Measurements from ENCODE around the gene FAM53B.

FAM53B gene

GRCh38 chr10:124624895-124625294 is 119.3 kb downstream of the FAM53B start:
- H3K27ac ChIP-seq (ENCODE audit: insufficient read depth, low read length, poor library complexity, severe bottlenecking): no peak overlapping the region
- no peak for DNase-seq
- H3K9me3 ChIP-seq (ENCODE audit: control insufficient read depth, low read length): no peaks in the 10 kb centered on the region
- H3K4me1 ChIP-seq (ENCODE audit: control insufficient read depth, insufficient read depth, low read length, poor library complexity, severe bottlenecking): peaks cover 33% of the 10 kb centered on the region
- peaks cover 17% of the 10 kb centered on the region for H3K36me3 ChIP-seq (ENCODE audit: control insufficient read depth, insufficient read depth, low read length)
- H3K4me3 ChIP-seq (ENCODE audit: insufficient read depth, low read depth, low read length, poor library complexity, severe bottlenecking): no peak overlapping the region
- H3K27me3 ChIP-seq (replicated peaks; ENCODE audit: control insufficient read depth, insufficient read depth, low read length, poor library complexity, severe bottlenecking): no peaks in the 10 kb centered on the region

- peaks cover 17% of the 10 kb centered on the region for H3K36me3 ChIP-seq (ENCODE audit: control insufficient read depth, insufficient read depth, low read length)
These were observed 119.7 kb downstream of the FAM53B start for GRCh38 chr10:124624466-124624865.

DNA sequence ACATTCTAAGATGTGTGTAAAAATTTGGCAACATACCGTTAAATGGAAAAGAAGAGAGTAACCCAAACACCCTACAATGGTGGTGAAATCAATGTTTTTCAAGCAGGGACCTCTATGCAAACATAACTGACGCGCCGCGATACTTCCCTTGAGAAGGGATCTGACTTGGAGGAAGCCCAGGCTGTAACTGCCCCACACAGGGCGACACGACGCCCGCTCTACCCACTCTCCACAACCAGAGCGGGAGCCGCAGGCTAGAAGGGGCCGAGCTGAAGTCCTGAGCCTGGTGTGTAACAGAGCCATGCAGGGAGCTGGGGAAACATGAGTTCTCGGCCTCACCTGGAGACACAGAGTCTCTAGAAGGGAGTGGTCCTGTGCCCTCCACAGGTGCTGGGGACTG is 120.2 kb downstream of the FAM53B start:
- H3K27me3 ChIP-seq (replicated peaks; ENCODE audit: control insufficient read depth, insufficient read depth, low read length, poor library complexity, severe bottlenecking): no peaks in the 10 kb centered on the region
- peaks cover 40% of the 10 kb centered on the region for H3K4me1 ChIP-seq (ENCODE audit: control insufficient read depth, insufficient read depth, low read length, poor library complexity, severe bottlenecking)
- peaks cover 17% of the 10 kb centered on the region for H3K36me3 ChIP-seq (ENCODE audit: control insufficient read depth, insufficient read depth, low read length)
- H3K9me3 ChIP-seq (ENCODE audit: control insufficient read depth, low read length): no peaks in the 10 kb centered on the region
- no peak for DNase-seq
- H3K4me3 ChIP-seq (ENCODE audit: insufficient read depth, low read depth, low read length, poor library complexity, severe bottlenecking): no peak overlapping the region
- no peak overlapping the region for H3K27ac ChIP-seq (ENCODE audit: insufficient read depth, low read length, poor library complexity, severe bottlenecking)

More at GRCh38 chr10:124624466-124624865, 119.7 kb downstream of the FAM53B start:
- Histone ChIP-seq H3K4me3 (ENCODE audit: insufficient read depth, low read depth, low read length, poor library complexity, severe bottlenecking) (no peak overlapping the region), H3K4me1 (ENCODE audit: control insufficient read depth, insufficient read depth, low read length, poor library complexity, severe bottlenecking) (peaks cover 36% of the 10 kb centered on the region), H3K9me3 (ENCODE audit: control insufficient read depth, low read length) (no peaks in the 10 kb centered on the region), H3K27ac (ENCODE audit: insufficient read depth, low read length, poor library complexity, severe bottlenecking) (no peak overlapping the region), H3K27me3 (replicated peaks; ENCODE audit: control insufficient read depth, insufficient read depth, low read length, poor library complexity, severe bottlenecking) (no peaks in the 10 kb centered on the region)
- DNase-seq: no peak

GRCh38 chr10:124622866-124623536 is 121.2 kb downstream of the FAM53B start:
- Histone ChIP-seq H3K27me3 (replicated peaks; ENCODE audit: control insufficient read depth, insufficient read depth, low read length, poor library complexity, severe bottlenecking) (no peaks in the 10 kb centered on the region), H3K36me3 (ENCODE audit: control insufficient read depth, insufficient read depth, low read length) (peaks cover 17% of the 10 kb centered on the region), H3K4me3 (ENCODE audit: insufficient read depth, low read depth, low read length, poor library complexity, severe bottlenecking) (no peak overlapping the region), H3K9me3 (ENCODE audit: control insufficient read depth, low read length) (no peaks in the 10 kb centered on the region), H3K27ac (ENCODE audit: insufficient read depth, low read length, poor library complexity, severe bottlenecking) (no peak overlapping the region), H3K4me1 (ENCODE audit: control insufficient read depth, insufficient read depth, low read length, poor library complexity, severe bottlenecking) (peaks cover 46% of the 10 kb centered on the region)
- no peak for DNase-seq

GRCh38 chr10:124622158-124622557 is 122.0 kb downstream of the FAM53B start:
- DNase-seq: no peak
- Histone ChIP-seq H3K9me3 (ENCODE audit: control insufficient read depth, low read length) (no peaks in the 10 kb centered on the region), H3K36me3 (ENCODE audit: control insufficient read depth, insufficient read depth, low read length) (peaks cover 25% of the 10 kb centered on the region), H3K4me3 (ENCODE audit: insufficient read depth, low read depth, low read length, poor library complexity, severe bottlenecking) (no peak overlapping the region), H3K27ac (ENCODE audit: insufficient read depth, low read length, poor library complexity, severe bottlenecking) (no peak overlapping the region), H3K4me1 (ENCODE audit: control insufficient read depth, insufficient read depth, low read length, poor library complexity, severe bottlenecking) (peaks cover 40% of the 10 kb centered on the region), H3K27me3 (replicated peaks; ENCODE audit: control insufficient read depth, insufficient read depth, low read length, poor library complexity, severe bottlenecking) (no peaks in the 10 kb centered on the region)

- Histone ChIP-seq H3K4me3 (ENCODE audit: insufficient read depth, low read depth, low read length, poor library complexity, severe bottlenecking) (no peak overlapping the region), H3K36me3 (ENCODE audit: control insufficient read depth, insufficient read depth, low read length) (peaks cover 27% of the 10 kb centered on the region), H3K27me3 (replicated peaks; ENCODE audit: control insufficient read depth, insufficient read depth, low read length, poor library complexity, severe bottlenecking) (no peaks in the 10 kb centered on the region), H3K27ac (ENCODE audit: insufficient read depth, low read length, poor library complexity, severe bottlenecking) (no peak overlapping the region), H3K9me3 (ENCODE audit: control insufficient read depth, low read length) (no peaks in the 10 kb centered on the region), H3K4me1 (ENCODE audit: control insufficient read depth, insufficient read depth, low read length, poor library complexity, severe bottlenecking) (peaks cover 35% of the 10 kb centered on the region)
- DNase-seq: no peak
These were observed 122.5 kb downstream of the FAM53B start for GRCh38 chr10:124621637-124622036.

GRCh38 chr10:124619802-124620490 is 124.2 kb downstream of the FAM53B start:
- peak overlapping the region; percentile 48 for H3K27ac ChIP-seq (ENCODE audit: insufficient read depth, low read length, poor library complexity, severe bottlenecking)
- DNase-seq: no peak
- no peaks in the 10 kb centered on the region for H3K27me3 ChIP-seq (replicated peaks; ENCODE audit: control insufficient read depth, insufficient read depth, low read length, poor library complexity, severe bottlenecking)
- no peaks in the 10 kb centered on the region for H3K9me3 ChIP-seq (ENCODE audit: control insufficient read depth, low read length)
- H3K4me3 ChIP-seq (ENCODE audit: insufficient read depth, low read depth, low read length, poor library complexity, severe bottlenecking): no peak overlapping the region
- peaks cover 27% of the 10 kb centered on the region for H3K36me3 ChIP-seq (ENCODE audit: control insufficient read depth, insufficient read depth, low read length)
- peaks cover 22% of the 10 kb centered on the region for H3K4me1 ChIP-seq (ENCODE audit: control insufficient read depth, insufficient read depth, low read length, poor library complexity, severe bottlenecking)

DNA sequence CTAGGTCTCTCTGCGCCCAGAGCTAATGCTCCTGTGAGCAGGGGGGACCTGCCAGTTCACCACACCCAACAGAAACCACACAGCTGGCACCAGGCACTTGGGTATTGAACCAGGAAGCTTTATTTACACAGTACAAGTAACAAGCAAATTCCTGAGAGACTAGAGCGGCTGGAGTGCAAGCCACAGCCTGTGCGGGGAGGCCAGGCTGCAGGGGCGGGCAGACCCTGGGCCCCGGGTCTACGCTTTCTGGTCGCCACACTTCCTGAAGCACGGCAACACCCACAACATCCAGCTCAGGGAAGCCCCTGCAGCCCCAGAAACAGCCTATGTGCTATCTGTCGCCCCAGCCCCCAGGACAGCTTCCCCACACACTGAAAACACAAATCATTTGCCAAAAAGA is 125.0 kb downstream of the FAM53B start:
- H3K27me3 ChIP-seq (replicated peaks; ENCODE audit: control insufficient read depth, insufficient read depth, low read length, poor library complexity, severe bottlenecking): no peaks in the 10 kb centered on the region

GRCh38 chr10:124618470-124619073 is 125.6 kb downstream of the FAM53B start:
- DNase-seq: no peak
- Histone ChIP-seq H3K4me3 (ENCODE audit: insufficient read depth, low read depth, low read length, poor library complexity, severe bottlenecking) (no peak overlapping the region), H3K27me3 (replicated peaks; ENCODE audit: control insufficient read depth, insufficient read depth, low read length, poor library complexity, severe bottlenecking) (no peaks in the 10 kb centered on the region), H3K4me1 (ENCODE audit: control insufficient read depth, insufficient read depth, low read length, poor library complexity, severe bottlenecking) (peaks cover 28% of the 10 kb centered on the region), H3K36me3 (ENCODE audit: control insufficient read depth, insufficient read depth, low read length) (peaks cover 27% of the 10 kb centered on the region), H3K27ac (ENCODE audit: insufficient read depth, low read length, poor library complexity, severe bottlenecking) (peak overlapping the region; percentile 48), H3K9me3 (ENCODE audit: control insufficient read depth, low read length) (no peaks in the 10 kb centered on the region)

More for the DNA sequence above, 125.0 kb downstream of the FAM53B start:
- Histone ChIP-seq H3K4me3 (ENCODE audit: insufficient read depth, low read depth, low read length, poor library complexity, severe bottlenecking) (no peak overlapping the region), H3K36me3 (ENCODE audit: control insufficient read depth, insufficient read depth, low read length) (peaks cover 27% of the 10 kb centered on the region), H3K4me1 (ENCODE audit: control insufficient read depth, insufficient read depth, low read length, poor library complexity, severe bottlenecking) (peaks cover 22% of the 10 kb centered on the region), H3K27ac (ENCODE audit: insufficient read depth, low read length, poor library complexity, severe bottlenecking) (peak overlapping the region; percentile 48), H3K9me3 (ENCODE audit: control insufficient read depth, low read length) (no peaks in the 10 kb centered on the region)
- no peak for DNase-seq

GRCh38 chr10:124616836-124617130 is 127.4 kb downstream of the FAM53B start:
- Histone ChIP-seq H3K36me3 (ENCODE audit: control insufficient read depth, insufficient read depth, low read length) (peaks cover 13% of the 10 kb centered on the region), H3K27me3 (replicated peaks; ENCODE audit: control insufficient read depth, insufficient read depth, low read length, poor library complexity, severe bottlenecking) (no peaks in the 10 kb centered on the region), H3K27ac (ENCODE audit: insufficient read depth, low read length, poor library complexity, severe bottlenecking) (no peak overlapping the region), H3K4me3 (ENCODE audit: insufficient read depth, low read depth, low read length, poor library complexity, severe bottlenecking) (no peak overlapping the region), H3K9me3 (ENCODE audit: control insufficient read depth, low read length) (no peaks in the 10 kb centered on the region), H3K4me1 (ENCODE audit: control insufficient read depth, insufficient read depth, low read length, poor library complexity, severe bottlenecking) (peaks cover 44% of the 10 kb centered on the region)
- DNase-seq: no peak
